ENCODE measurements around the gene A2M. TPM values are rescaled to one million over a fixed set of nuclear protein-coding genes. Genes with fewer than 3 reads are reported as not detected.

Gene A2M
- total and polyA plus RNA-seq, 2 of the 13 experiments (the other 11 are each of a cell fraction or from before 2014, with no cell fraction given) = 2,807 to 6,551 TPM

- TF ChIP-seq, protein P1, sequence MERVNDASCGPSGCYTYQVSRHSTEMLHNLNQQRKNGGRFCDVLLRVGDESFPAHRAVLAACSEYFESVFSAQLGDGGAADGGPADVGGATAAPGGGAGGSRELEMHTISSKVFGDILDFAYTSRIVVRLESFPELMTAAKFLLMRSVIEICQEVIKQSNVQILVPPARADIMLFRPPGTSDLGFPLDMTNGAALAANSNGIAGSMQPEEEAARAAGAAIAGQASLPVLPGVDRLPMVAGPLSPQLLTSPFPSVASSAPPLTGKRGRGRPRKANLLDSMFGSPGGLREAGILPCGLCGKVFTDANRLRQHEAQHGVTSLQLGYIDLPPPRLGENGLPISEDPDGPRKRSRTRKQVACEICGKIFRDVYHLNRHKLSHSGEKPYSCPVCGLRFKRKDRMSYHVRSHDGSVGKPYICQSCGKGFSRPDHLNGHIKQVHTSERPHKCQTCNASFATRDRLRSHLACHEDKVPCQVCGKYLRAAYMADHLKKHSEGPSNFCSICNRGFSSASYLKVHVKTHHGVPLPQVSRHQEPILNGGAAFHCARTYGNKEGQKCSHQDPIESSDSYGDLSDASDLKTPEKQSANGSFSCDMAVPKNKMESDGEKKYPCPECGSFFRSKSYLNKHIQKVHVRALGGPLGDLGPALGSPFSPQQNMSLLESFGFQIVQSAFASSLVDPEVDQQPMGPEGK (CRISPR knock-in tag; IDR thresholded peaks at IDR 0.05) = peak; percentile 36; the same call in 1 of the 2 replicates
- TF ChIP-seq KMT2A (CRISPR knock-in tag; IDR thresholded peaks at IDR 0.05) = peak; percentile 44; the same call in 1 of the 2 replicates
- peak; percentile 57; the same call in 1 of the 2 replicates for TF ChIP-seq BORCS8-MEF2B (CRISPR knock-in tag; IDR thresholded peaks at IDR 0.05)
- TF ChIP-seq ZNF557 (CRISPR knock-in tag; IDR thresholded peaks at IDR 0.05) = peak; percentile 78; the same call in 1 of the 2 replicates
- TF ChIP-seq HOXD1 (CRISPR knock-in tag; IDR thresholded peaks at IDR 0.05) = peak; percentile 62; the same call in 1 of the 2 replicates
- TF ChIP-seq RFXAP (CRISPR knock-in tag; IDR thresholded peaks at IDR 0.05; ENCODE audit: borderline replicate concordance) = 0 out of 2 replicates have a peak, but pooled peaks have one; percentile 42
- peak; percentile 77 for TF ChIP-seq POGK (CRISPR knock-in tag; conservative IDR thresholded peaks at IDR 0.05)
- peak; percentile 92 for TF ChIP-seq FOXA3 (CRISPR knock-in tag; IDR thresholded peaks at IDR 0.05)
- TF ChIP-seq ZNF768 (CRISPR knock-in tag; IDR thresholded peaks at IDR 0.05) = no peak; the same call in 1 of the 2 replicates
- TF ChIP-seq FOXK1 (CRISPR knock-in tag; IDR thresholded peaks at IDR 0.05; ENCODE audit: borderline replicate concordance, low read depth) = peak; percentile 97
- peak; percentile 97 for TF ChIP-seq MIXL1 (CRISPR knock-in tag; IDR thresholded peaks at IDR 0.05)
- TF ChIP-seq NFKB2 (CRISPR knock-in tag; IDR thresholded peaks at IDR 0.05; ENCODE audit: borderline replicate concordance) = no peak
- TF ChIP-seq LCORL (IDR thresholded peaks at IDR 0.05) = 0 out of 2 replicates have a peak, but pooled peaks have one; percentile 7
- peak; percentile 45; the same call in 1 of the 2 replicates for TF ChIP-seq LCORL (CRISPR knock-in tag; IDR thresholded peaks at IDR 0.05)
- no peak for TF ChIP-seq ZNF747 (CRISPR knock-in tag; IDR thresholded peaks at IDR 0.05; ENCODE audit: borderline replicate concordance)
- peak; percentile 43; the same call in 1 of the 2 replicates for TF ChIP-seq TOE1 (CRISPR knock-in tag; IDR thresholded peaks at IDR 0.05)
- peak; percentile 53 for TF ChIP-seq PHF8 (CRISPR knock-in tag; IDR thresholded peaks at IDR 0.05)
- TF ChIP-seq FOXJ3 (CRISPR knock-in tag; IDR thresholded peaks at IDR 0.05; ENCODE audit: borderline replicate concordance) = peak; percentile 86; the same call in 1 of the 2 replicates
- TF ChIP-seq NONO (IDR thresholded peaks at IDR 0.05) = no peak
- TF ChIP-seq NONO (CRISPR knock-in tag; conservative IDR thresholded peaks at IDR 0.05) = peak; percentile 80
- TF ChIP-seq KDM4B (CRISPR knock-in tag; IDR thresholded peaks at IDR 0.05) = no peak; the same call in 1 of the 2 replicates
- peak; percentile 54; the same call in 1 of the 2 replicates for TF ChIP-seq ZSCAN21 (CRISPR knock-in tag; IDR thresholded peaks at IDR 0.05; ENCODE audit: borderline replicate concordance)
- TF ChIP-seq AFF4 (CRISPR knock-in tag; IDR thresholded peaks at IDR 0.05) = peak; percentile 100
These were observed at the start of gene A2M (continued) for GRCh38 chr12:9115731-9116559.

All from HepG2 (cell line).